GM12878 (cell line): Measurements from ENCODE around the gene MYLIP. TPM values are rescaled to one million over a fixed set of nuclear protein-coding genes. Genes with fewer than 3 reads are reported as not detected.

Experiments
- ATAC-seq: fragments of 200-7000 bp; cut with Tn5 transposase; 3 replicates; pipeline ENCODE4 v1.9.1; 2020; ENCODE audit warnings: mild to moderate bottlenecking, moderate library complexity
- BruUV-seq: library from RNA; stranded (reverse); fragments of 400-500 nt; replicated peaks from 2 replicates; lab custom pipeline; 2021; lab: Mats Ljungman, UMichigan
- CTCF ChIA-PET: fragments of 300-600 bp; sonication (Branson Sonifier 250); formaldehyde crosslinking; extraction: SDS; loops from one replicate; lab custom pipeline; 2021; ENCODE audit warnings: inconsistent platforms; lab: Yijun Ruan, JAX
- POLR2A ChIA-PET: fragments of 350-600 bp; formaldehyde crosslinking; extraction: SDS; loops from one replicate; lab custom pipeline; 2021; ENCODE audit warnings: inconsistent platforms; lab: Charles Lee
- RAD21 ChIA-PET: fragments of 300-600 bp; sonication (Branson Sonifier 250); formaldehyde crosslinking; loops from one replicate; lab custom pipeline; 2023; ENCODE audit warnings: antibody characterized with exemption; ENCODE audit not compliant: unreplicated experiment; lab: Charles Lee
- SMC1A ChIA-PET: fragments of 300-600 bp; sonication (Branson Sonifier 250); formaldehyde crosslinking; loops from one replicate; lab custom pipeline; 2023; ENCODE audit not compliant: unreplicated experiment, uncharacterized antibody; lab: Charles Lee
- DNase-seq: peaks from one replicate; pipeline ENCODE4 v3.0.0-alpha.2; 2011; ENCODE audit warnings: low read depth, low spot score
- FAIRE-seq: peaks from 3 replicates; lab custom pipeline; 2011; peaks lifted over from hg19 to GRCh38; lab: Jason Lieb, UNC
- H2AFZ ChIP-seq: 2 replicates; pipeline ENCODE4 v1.6.0; 2011; ENCODE audit warnings: low read depth, low read length, control low read depth; ENCODE audit not compliant: control insufficient read depth
- H3K27ac ChIP-seq: 2 replicates; pipeline ENCODE4 v1.5.1; 2011; ENCODE audit warnings: control low read depth; ENCODE audit not compliant: control insufficient read depth, insufficient read depth
- H3K27me3 ChIP-seq, 2 experiments: replicated peaks in 1 of 2; 2 replicates each; pipeline versions ENCODE4 v1.6.0 to v1.6.1; 2011; ENCODE audit warnings: low read length in 1 of 2; ENCODE audit not compliant: control insufficient read depth in 2 of 2, insufficient read depth in 2 of 2
- H3K36me3 ChIP-seq, 2 experiments: 2 replicates each; pipeline ENCODE4 v1.5.1; 2011; ENCODE audit warnings: low read length in 1 of 2; ENCODE audit not compliant: control insufficient read depth in 2 of 2, insufficient read depth in 2 of 2
- H3K4me1 ChIP-seq: 2 replicates; pipeline ENCODE4 v1.6.1; 2011; ENCODE audit warnings: mild to moderate bottlenecking, low read length, moderate library complexity, mixed read lengths; ENCODE audit not compliant: control insufficient read depth, insufficient read depth
- H3K4me2 ChIP-seq: 2 replicates; pipeline ENCODE4 v1.6.0; 2011; ENCODE audit warnings: control low read depth; ENCODE audit not compliant: control insufficient read depth, insufficient read depth
- H3K4me3 ChIP-seq: fragments of 200-600 bp; sonication (generic); 2 replicates; pipeline ENCODE4 v1.5.1; 2016
- H3K79me2 ChIP-seq: 2 replicates; pipeline ENCODE4 v1.6.0; 2011; ENCODE audit warnings: low read length; ENCODE audit not compliant: control insufficient read depth, insufficient read depth
- H3K9ac ChIP-seq: 2 replicates; pipeline ENCODE4 v1.8.0; 2011; ENCODE audit warnings: low read length, control low read depth, mixed read lengths; ENCODE audit not compliant: control insufficient read depth, insufficient read depth
- H3K9me3 ChIP-seq: replicated peaks from 3 replicates; pipeline ENCODE4 v1.5.1; 2011; ENCODE audit warnings: mild to moderate bottlenecking, low read length; ENCODE audit not compliant: control insufficient read depth, insufficient read depth
- H4K20me1 ChIP-seq: 2 replicates; pipeline ENCODE4 v1.6.0; 2011; ENCODE audit not compliant: control insufficient read depth, insufficient read depth
- BRCA1 ChIP-seq: IDR thresholded peaks from 2 replicates; pipeline ENCODE4 v1.6.1; 2011; ENCODE audit warnings: low read depth, low read length, improper control_type of control experiment
- EGR1 ChIP-seq, 2 experiments: IDR thresholded peaks; 1 replicate in 1 of 2; 2 replicates in 1 of 2; pipeline ENCODE4 v1.6.1; 2011 to 2012; ENCODE audit warnings: low read depth in 2 of 2, low read length in 2 of 2, borderline replicate concordance in 1 of 2, mild to moderate bottlenecking in 1 of 2, moderate library complexity in 1 of 2
- GATAD2B ChIP-seq: fragments of 450-650 bp; conservative IDR thresholded peaks from 2 replicates; pipeline ENCODE4 v1.6.1; 2017; ENCODE audit warnings: low read depth, mild to moderate bottlenecking, moderate library complexity
- JUND ChIP-seq: IDR thresholded peaks from 2 replicates; pipeline ENCODE4 v1.6.1; 2012; ENCODE audit warnings: low read depth, mild to moderate bottlenecking, low read length, improper control_type of control experiment, moderate library complexity
- MEF2A ChIP-seq: IDR thresholded peaks from 2 replicates; pipeline ENCODE4 v1.6.1; 2011; ENCODE audit warnings: low read depth, mild to moderate bottlenecking, low read length, moderate library complexity; ENCODE audit not compliant: insufficient read depth
- NR2F1 ChIP-seq: fragments of 450-650 bp; conservative IDR thresholded peaks from 2 replicates; pipeline ENCODE4 v1.6.1; 2017; ENCODE audit warnings: mild to moderate bottlenecking
- POLR2AphosphoS2 ChIP-seq: IDR thresholded peaks from 2 replicates; pipeline ENCODE4 v1.6.1; 2011; ENCODE audit warnings: low read depth, mild to moderate bottlenecking, low read length, improper control_type of control experiment, moderate library complexity
- RAD51 ChIP-seq: fragments of 450-650 bp; IDR thresholded peaks from 2 replicates; pipeline ENCODE4 v1.6.1; 2016; ENCODE audit warnings: moderate library complexity, mild to moderate bottlenecking, inconsistent platforms
- RBBP5 ChIP-seq: fragments of 200-600 bp; sonication (generic); conservative IDR thresholded peaks from 2 replicates; pipeline ENCODE4 v1.6.1; 2016
- RCOR1 ChIP-seq: conservative IDR thresholded peaks from 2 replicates; pipeline ENCODE4 v1.6.1; 2012; ENCODE audit warnings: low read depth, low read length, improper control_type of control experiment
- ZNF207 ChIP-seq: fragments of 450-650 bp; IDR thresholded peaks from 2 replicates; pipeline ENCODE4 v1.6.1; 2014; ENCODE audit warnings: antibody characterized with exemption, mild to moderate bottlenecking, borderline replicate concordance
- WGBS: methylation state at CpG from one replicate; pipeline ENCODE4 v1.1.6; 2016; ENCODE audit warnings: low lambda C conversion rate; ENCODE audit not compliant: insufficient replicate concordance, insufficient coverage; ENCODE audit errors: missing lambda C conversion rate; 5-methylcytosine and 5-hydroxymethylcytosine counted together
- in situ Hi-C: fragments of 300-500 bp; cut with MboI; formaldehyde crosslinking; loops from 9 replicates; pipeline ENCODE4 v1.14.3; 2018; ENCODE audit warnings: mixed read lengths
- intact Hi-C: fragments of 100-400 bp; cut with micrococcal nuclease; formaldehyde crosslinking; loops from one replicate; pipeline ENCODE4 v1.14.2; 2022; ENCODE audit not compliant: unreplicated experiment
- polyA plus RNA-seq, 11 experiments: library from polyadenylated mRNA; depleted of rRNA in 4 of 11; unstranded in 6 of 11; stranded (reverse) in 5 of 11; fragments of >200 nt; fragmentation: Nextera tagmentation in 4 of 11; fragmentation: Illumina TruSeq in 1 of 11; extraction: Ambion mirVana in 4 of 11; extraction: Trizol in 1 of 11; gene quantifications; 1 replicate in 1 of 11; 2 replicates in 10 of 11; pipeline versions ENCODE4 v1.2.1 to v1.2.3, GENCODE V29; 2011 to 2016; ENCODE audit warnings: inconsistent platforms in 2 of 11, missing spikeins in 2 of 11, low read depth in 1 of 11
- total RNA-seq, 4 experiments: library from RNA; depleted of rRNA in 3 of 4; stranded (reverse); fragments of >200 nt in 3 of 4; fragmentation: Illumina TruSeq in 1 of 4; extraction: Trizol in 1 of 4; gene quantifications; 2 replicates each; pipeline versions ENCODE4 v1.2.1 to v1.2.3, GENCODE V29; 2013 to 2021

Gene MYLIP
- total and polyA plus RNA-seq, 10 of the 15 experiments (the other 5 are each of a cell fraction or from before 2014, with no cell fraction given): 5.3 to 123 (median 12.5) TPM

- in situ Hi-C loops (no loop called here), intact Hi-C loops (no loop called here)
- ChIA-PET CTCF (interaction anchor here (1.6 to 2.2 kb wide), 3 partner anchors 10 to 30 kb away, joined by 5 to 14 read pairs (median 7); no protein-coding TSS in a partner anchor), SMC1A (interaction anchor here (1.0 to 2.0 kb wide), 6 partner anchors 9 to 116 kb away, joined by 3 to 8 read pairs (median 4); no protein-coding TSS in a partner anchor), RAD21 (interaction anchor here (1.4 to 2.1 kb wide), 3 partner anchors 14 to 29 kb away, joined by 4 to 8 read pairs (median 5); no protein-coding TSS in a partner anchor), POLR2A (interaction anchor here (1.5 to 1.6 kb wide), 2 partner anchors 10 to 21 kb away, joined by 4 read pairs; no protein-coding TSS in a partner anchor)
- peaks cover 2 to 7% of the 10 kb centered on the region in 2 experiments for H3K36me3 ChIP-seq
- FAIRE-seq: no peak
- H3K4me2 ChIP-seq: no peak overlapping the region
- BruUV-seq: no TSS peak
- no peak overlapping the region for H3K9ac ChIP-seq
- H3K27me3 ChIP-seq: no peaks in the 10 kb centered on the region
- peaks cover 1% of the 10 kb centered on the region; the same call in 2 of the 3 replicates for H3K9me3 ChIP-seq
- H2AFZ ChIP-seq: no peak overlapping the region
- 94% methylated on average over 9 of the region's 9 CpGs for WGBS
- TF ChIP-seq NR2F1 (no peak), RAD51 (no peak), GATAD2B (no peak), MEF2A (no peak), RBBP5 (no peak), EGR1 (IDR thresholded peaks at IDR 0.05; ENCODE audit: borderline replicate concordance in 1 of 2, low read depth in 2 of 2, low read length in 2 of 2) (no peak), JUND (no peak), RCOR1 (no peak), POLR2AphosphoS2 (no peak), ZNF207 (no peak), BRCA1 (no peak)
- TF ChIP-seq, all 136 proteins: peak for 0
- Histone ChIP-seq H3K27ac (no peak overlapping the region), H4K20me1 (peaks cover 4% of the 10 kb centered on the region; the same call in 1 of the 2 replicates), H3K79me2 (no peaks in the 10 kb centered on the region), H3K4me3 (no peak overlapping the region), H3K4me1 (no peaks in the 10 kb centered on the region)
- ATAC-seq: no peak
- DNase-seq: no peak
Measured at GRCh38 chr6:16153211-16153820, 24.4 kb downstream of the MYLIP start.
